ENCODE data around the gene MTMR8.
"Not testable (repeated sequence)": the region's sequence is repeated elsewhere in the genome, so short reads cannot be mapped to it uniquely, and the experiment has no call there.

Gene MTMR8

GRCh38 chrX:64398088-64398487 lies 2.8 kb upstream of the MTMR8 start:
- DNase-seq (ENCODE audit: extremely low read depth, low read depth): no peak
- no peak for TF ChIP-seq CTCF (IDR thresholded peaks at IDR 0.05; ENCODE audit: low read depth, low read length)

GRCh38 chrX:64395568-64395929 lies 297 bp upstream of the MTMR8 start:
- TF ChIP-seq CTCF (IDR thresholded peaks at IDR 0.05; ENCODE audit: low read depth, low read length): no peak
- DNase-seq (ENCODE audit: extremely low read depth, low read depth): no peak

GRCh38 chrX:64394059-64394873 lies 986 bp downstream of the MTMR8 start:
- TF ChIP-seq CTCF (IDR thresholded peaks at IDR 0.05; ENCODE audit: low read depth, low read length): no peak
- no peak for DNase-seq (ENCODE audit: extremely low read depth, low read depth)

GRCh38 chrX:64389489-64389888 lies 5.8 kb downstream of the MTMR8 start:
- no peak for DNase-seq (ENCODE audit: extremely low read depth, low read depth)
- no peak for TF ChIP-seq CTCF (IDR thresholded peaks at IDR 0.05; ENCODE audit: low read depth, low read length)

GRCh38 chrX:64380789-64381188 lies 14.5 kb downstream of the MTMR8 start:
- DNase-seq (ENCODE audit: extremely low read depth, low read depth): not testable (repeated sequence)

- no peak for DNase-seq (ENCODE audit: extremely low read depth, low read depth)
- TF ChIP-seq CTCF (IDR thresholded peaks at IDR 0.05; ENCODE audit: low read depth, low read length): no peak
Observed at GRCh38 chrX:64379924-64380323, 15.3 kb downstream of the MTMR8 start.

- no peak for DNase-seq (ENCODE audit: extremely low read depth, low read depth)
- TF ChIP-seq CTCF (IDR thresholded peaks at IDR 0.05; ENCODE audit: low read depth, low read length): no peak
Observed at GRCh38 chrX:64377753-64378152, 17.5 kb downstream of the MTMR8 start.

GRCh38 chrX:64352081-64352480 lies 43.2 kb downstream of the MTMR8 start:
- DNase-seq (ENCODE audit: extremely low read depth, low read depth): no peak
- no peak for TF ChIP-seq CTCF (IDR thresholded peaks at IDR 0.05; ENCODE audit: low read depth, low read length)
